HFF-Myc (cell line): ENCODE results near the gene RASGRP1.

Source experiments
- DNase-seq: peaks from one replicate; pipeline ENCODE4 v3.0.0-alpha.2; 2011; ENCODE audit warnings: low read depth; ENCODE audit errors: extremely low read depth
- H3K4me3 ChIP-seq: replicated peaks from 2 replicates; pipeline ENCODE4 v1.5.1; 2011; ENCODE audit warnings: low read depth, mild to moderate bottlenecking, control low read depth, low read length
- CTCF ChIP-seq: IDR thresholded peaks from 2 replicates; pipeline ENCODE4 v1.5.1; 2012; ENCODE audit warnings: mild to moderate bottlenecking, low read depth, low read length, control low read depth; ENCODE audit errors: missing control alignments

RASGRP1 gene

GRCh38 chr15:38564557-38565286 lies at the start of gene RASGRP1:
TSS of gene RASGRP1 (minus strand) at chr15:38564814. CDS start at chr15:38564628, 186 bp downstream.
- no peak for DNase-seq

GRCh38 chr15:38613085-38613484 lies 48.5 kb upstream of the RASGRP1 start:
- H3K4me3 ChIP-seq = no peak overlapping the region
- no peak for DNase-seq
- no peak for TF ChIP-seq CTCF

More at GRCh38 chr15:38564557-38565286, at the start of gene RASGRP1:
- TF ChIP-seq CTCF = no peak
- peak within 1 kb of the TSS; percentile 45 for H3K4me3 ChIP-seq

- H3K4me3 ChIP-seq = no peak overlapping the region
- no peak for TF ChIP-seq CTCF
- DNase-seq = no peak
Observed at GRCh38 chr15:38612159-38612863, 47.7 kb upstream of the RASGRP1 start.

GRCh38 chr15:38611228-38611627 lies 46.6 kb upstream of the RASGRP1 start:
- no peak for DNase-seq
- no peak for TF ChIP-seq CTCF

GRCh38 chr15:38610748-38611147 lies 46.1 kb upstream of the RASGRP1 start:
- TF ChIP-seq CTCF = no peak
- DNase-seq = no peak
- no peak overlapping the region for H3K4me3 ChIP-seq

More at GRCh38 chr15:38611228-38611627, 46.6 kb upstream of the RASGRP1 start:
- H3K4me3 ChIP-seq = no peak overlapping the region

GRCh38 chr15:38609097-38609738 lies 44.6 kb upstream of the RASGRP1 start:
- H3K4me3 ChIP-seq = no peak overlapping the region
- TF ChIP-seq CTCF = no peak
- no peak for DNase-seq
